Measurements from ENCODE around the gene BMP10.

DNA sequence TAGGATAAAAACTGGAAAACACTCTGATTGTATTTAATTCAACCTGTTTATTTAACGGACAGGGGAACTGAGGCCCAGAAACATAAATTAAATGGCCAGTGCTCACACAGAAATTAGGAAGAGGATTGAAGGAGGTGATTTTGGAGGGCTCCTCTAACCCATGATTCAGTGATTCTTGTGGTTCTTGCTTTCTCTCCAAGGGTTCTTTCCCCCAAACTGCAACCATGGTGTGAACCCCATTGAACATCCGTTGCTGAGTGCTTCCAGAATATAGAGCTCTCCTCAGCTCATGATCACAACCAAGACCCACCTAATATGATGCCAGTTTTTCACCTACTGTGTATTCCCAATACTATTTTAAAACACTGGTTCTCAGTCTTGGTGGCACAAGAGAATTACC lies 41.4 kb downstream of the BMP10 start:
- no peak for TF ChIP-seq EZH2phosphoT487 (IDR thresholded peaks at IDR 0.05; ENCODE audit: borderline replicate concordance)
- TF ChIP-seq, protein P1, sequence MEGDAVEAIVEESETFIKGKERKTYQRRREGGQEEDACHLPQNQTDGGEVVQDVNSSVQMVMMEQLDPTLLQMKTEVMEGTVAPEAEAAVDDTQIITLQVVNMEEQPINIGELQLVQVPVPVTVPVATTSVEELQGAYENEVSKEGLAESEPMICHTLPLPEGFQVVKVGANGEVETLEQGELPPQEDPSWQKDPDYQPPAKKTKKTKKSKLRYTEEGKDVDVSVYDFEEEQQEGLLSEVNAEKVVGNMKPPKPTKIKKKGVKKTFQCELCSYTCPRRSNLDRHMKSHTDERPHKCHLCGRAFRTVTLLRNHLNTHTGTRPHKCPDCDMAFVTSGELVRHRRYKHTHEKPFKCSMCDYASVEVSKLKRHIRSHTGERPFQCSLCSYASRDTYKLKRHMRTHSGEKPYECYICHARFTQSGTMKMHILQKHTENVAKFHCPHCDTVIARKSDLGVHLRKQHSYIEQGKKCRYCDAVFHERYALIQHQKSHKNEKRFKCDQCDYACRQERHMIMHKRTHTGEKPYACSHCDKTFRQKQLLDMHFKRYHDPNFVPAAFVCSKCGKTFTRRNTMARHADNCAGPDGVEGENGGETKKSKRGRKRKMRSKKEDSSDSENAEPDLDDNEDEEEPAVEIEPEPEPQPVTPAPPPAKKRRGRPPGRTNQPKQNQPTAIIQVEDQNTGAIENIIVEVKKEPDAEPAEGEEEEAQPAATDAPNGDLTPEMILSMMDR (conservative IDR thresholded peaks at IDR 0.05; ENCODE audit: low read length), result no peak
